Coronary artery (tissue), 2 donors: ENCODE measurements around the gene STH.
A peak's percentile ranks its signal among the peaks of the same experiment; 100 is the strongest.

Source experiments
- DNase-seq: peaks from one replicate; pipeline ENCODE4 v3.0.0-alpha.2; 2017; ENCODE audit warnings: low spot score
- H3K27ac ChIP-seq, 2 donors: fragments of 200-600 bp; sonication (generic); one replicate each; pipeline ENCODE4 v1.5.1; 2016 to 2019
- H3K4me3 ChIP-seq: fragments of 200-600 bp; sonication (generic); 2 replicates; pipeline ENCODE4 v1.5.1; 2016; ENCODE audit warnings: mild to moderate bottlenecking, moderate library complexity
- TF ChIP-seq, protein P1 (sequence below): fragments of 200-600 bp; sonication (generic); IDR thresholded peaks from one replicate; pipeline ENCODE4 v1.5.1; 2019; ENCODE audit warnings: antibody characterized with exemption

STH gene

DNA sequence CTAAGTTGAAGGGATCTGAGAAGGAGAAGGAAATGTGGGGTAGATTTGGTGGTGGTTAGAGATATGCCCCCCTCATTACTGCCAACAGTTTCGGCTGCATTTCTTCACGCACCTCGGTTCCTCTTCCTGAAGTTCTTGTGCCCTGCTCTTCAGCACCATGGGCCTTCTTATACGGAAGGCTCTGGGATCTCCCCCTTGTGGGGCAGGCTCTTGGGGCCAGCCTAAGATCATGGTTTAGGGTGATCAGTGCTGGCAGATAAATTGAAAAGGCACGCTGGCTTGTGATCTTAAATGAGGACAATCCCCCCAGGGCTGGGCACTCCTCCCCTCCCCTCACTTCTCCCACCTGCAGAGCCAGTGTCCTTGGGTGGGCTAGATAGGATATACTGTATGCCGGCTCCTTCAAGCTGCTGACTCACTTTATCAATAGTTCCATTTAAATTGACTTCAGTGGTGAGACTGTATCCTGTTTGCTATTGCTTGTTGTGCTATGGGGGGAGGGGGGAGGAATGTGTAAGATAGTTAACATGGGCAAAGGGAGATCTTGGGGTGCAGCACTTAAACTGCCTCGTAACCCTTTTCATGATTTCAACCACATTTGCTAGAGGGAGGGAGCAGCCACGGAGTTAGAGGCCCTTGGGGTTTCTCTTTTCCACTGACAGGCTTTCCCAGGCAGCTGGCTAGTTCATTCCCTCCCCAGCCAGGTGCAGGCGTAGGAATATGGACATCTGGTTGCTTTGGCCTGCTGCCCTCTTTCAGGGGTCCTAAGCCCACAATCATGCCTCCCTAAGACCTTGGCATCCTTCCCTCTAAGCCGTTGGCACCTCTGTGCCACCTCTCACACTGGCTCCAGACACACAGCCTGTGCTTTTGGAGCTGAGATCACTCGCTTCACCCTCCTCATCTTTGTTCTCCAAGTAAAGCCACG is 28.3 kb downstream of the STH start:
- TF ChIP-seq, protein P1, sequence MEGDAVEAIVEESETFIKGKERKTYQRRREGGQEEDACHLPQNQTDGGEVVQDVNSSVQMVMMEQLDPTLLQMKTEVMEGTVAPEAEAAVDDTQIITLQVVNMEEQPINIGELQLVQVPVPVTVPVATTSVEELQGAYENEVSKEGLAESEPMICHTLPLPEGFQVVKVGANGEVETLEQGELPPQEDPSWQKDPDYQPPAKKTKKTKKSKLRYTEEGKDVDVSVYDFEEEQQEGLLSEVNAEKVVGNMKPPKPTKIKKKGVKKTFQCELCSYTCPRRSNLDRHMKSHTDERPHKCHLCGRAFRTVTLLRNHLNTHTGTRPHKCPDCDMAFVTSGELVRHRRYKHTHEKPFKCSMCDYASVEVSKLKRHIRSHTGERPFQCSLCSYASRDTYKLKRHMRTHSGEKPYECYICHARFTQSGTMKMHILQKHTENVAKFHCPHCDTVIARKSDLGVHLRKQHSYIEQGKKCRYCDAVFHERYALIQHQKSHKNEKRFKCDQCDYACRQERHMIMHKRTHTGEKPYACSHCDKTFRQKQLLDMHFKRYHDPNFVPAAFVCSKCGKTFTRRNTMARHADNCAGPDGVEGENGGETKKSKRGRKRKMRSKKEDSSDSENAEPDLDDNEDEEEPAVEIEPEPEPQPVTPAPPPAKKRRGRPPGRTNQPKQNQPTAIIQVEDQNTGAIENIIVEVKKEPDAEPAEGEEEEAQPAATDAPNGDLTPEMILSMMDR: no peak
- peak overlapping the region in 1 of 2 donors; percentile 68 for H3K27ac ChIP-seq
- no peak overlapping the region for H3K4me3 ChIP-seq
- DNase-seq: no peak

DNA sequence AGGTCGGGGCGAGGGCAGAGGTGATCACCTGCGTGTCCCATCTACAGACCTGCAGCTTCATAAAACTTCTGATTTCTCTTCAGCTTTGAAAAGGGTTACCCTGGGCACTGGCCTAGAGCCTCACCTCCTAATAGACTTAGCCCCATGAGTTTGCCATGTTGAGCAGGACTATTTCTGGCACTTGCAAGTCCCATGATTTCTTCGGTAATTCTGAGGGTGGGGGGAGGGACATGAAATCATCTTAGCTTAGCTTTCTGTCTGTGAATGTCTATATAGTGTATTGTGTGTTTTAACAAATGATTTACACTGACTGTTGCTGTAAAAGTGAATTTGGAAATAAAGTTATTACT is 28.9 kb downstream of the STH start:
- DNase-seq: no peak
- TF ChIP-seq, protein P1: no peak
- peak overlapping the region in 1 of 2 donors; percentile 68 for H3K27ac ChIP-seq
- H3K4me3 ChIP-seq: no peak overlapping the region

DNA sequence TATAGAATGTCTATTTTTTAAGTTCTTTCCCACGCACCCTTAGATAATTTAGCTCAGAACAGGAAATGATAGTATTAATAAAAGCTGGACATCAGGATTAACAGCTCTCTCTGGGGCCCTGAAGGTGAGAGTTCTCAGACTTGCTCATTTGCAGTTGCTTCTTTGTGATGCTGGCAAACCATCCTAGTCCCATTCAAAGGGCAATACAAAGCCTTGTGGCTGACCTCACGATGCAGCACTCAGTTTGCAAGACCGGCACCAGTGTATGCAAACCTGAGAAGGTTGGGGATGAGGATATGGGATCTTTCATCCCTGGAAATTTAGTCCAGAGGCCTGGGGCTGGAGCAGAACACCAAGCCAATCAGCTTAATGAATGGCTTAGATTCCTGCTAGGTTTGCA is 29.3 kb downstream of the STH start:
- TF ChIP-seq, protein P1: no peak
- DNase-seq: no peak
- Histone ChIP-seq H3K27ac (no peak overlapping the region), H3K4me3 (no peak overlapping the region)

DNA sequence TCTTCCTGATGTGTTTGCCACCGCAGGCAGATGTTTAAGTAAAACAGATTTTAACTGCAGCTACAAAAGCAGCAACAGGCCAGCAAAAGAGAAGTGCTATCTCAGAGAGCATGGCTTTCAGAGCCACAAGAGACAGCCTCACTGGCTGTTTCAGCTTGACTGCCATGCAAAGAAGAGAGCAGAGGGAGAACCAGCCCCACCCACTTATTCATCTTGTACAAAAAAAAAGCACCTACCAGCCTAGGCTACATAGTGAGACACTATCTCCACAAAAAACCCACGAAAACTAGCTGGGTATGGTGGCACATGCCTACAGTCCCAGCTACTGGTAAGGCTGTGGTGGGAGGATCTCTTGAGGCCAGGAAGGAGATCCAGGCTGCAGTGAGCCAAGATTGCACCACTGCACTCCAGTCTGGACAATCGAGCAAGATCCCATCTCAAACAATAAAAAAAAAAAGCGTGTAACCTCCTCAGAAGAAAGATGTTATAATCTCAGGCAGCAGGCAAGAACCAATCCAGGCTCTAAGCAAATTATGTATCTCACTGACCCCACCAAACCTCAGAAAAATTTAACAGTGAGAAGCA is 30.0 kb downstream of the STH start:
- TF ChIP-seq, protein P1: no peak
- DNase-seq: no peak
- H3K27ac ChIP-seq: no peak overlapping the region
- H3K4me3 ChIP-seq: no peak overlapping the region

DNA sequence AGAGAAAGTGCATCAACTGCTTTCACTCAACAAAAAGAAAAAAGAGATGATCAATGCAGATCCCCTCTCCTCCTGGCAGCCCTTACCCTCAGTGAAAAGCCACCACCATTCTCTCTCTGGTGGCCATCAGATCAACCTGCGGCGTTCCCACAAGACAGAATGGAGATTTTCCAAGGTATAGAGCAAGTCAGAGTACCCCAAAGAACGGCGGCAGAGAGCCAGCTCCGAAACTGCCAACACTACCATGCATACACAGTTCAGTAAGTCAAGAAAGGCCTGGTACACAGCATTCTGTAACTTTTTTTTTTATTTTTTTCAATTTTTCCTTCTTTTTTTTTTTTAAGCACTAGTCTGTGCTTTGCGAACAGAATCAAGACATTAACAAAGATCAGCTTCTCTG is 30.6 kb downstream of the STH start:
- no peak for DNase-seq
- TF ChIP-seq, protein P1: no peak
- H3K4me3 ChIP-seq: no peak overlapping the region
- no peak overlapping the region for H3K27ac ChIP-seq

DNA sequence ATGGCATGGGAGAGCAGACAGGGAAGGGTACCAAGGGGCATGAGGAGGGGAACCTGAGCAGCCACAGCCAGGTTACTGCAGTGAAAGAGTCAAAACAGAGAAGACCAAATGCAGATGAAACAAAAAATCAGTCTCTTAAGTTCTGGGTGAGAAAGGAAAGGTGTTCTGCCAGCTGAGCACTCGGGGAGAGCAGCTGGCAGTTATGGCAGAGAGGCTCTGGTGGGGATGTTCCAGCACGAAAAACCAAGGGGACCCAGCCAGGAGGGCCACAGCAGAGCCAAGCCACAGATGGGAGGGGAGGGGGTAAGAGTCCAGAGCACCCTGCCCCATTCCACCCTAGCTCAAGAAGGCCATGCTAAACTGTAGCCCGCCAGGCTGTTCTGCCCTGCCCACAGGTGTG is 31.7 kb downstream of the STH start:
- TF ChIP-seq, protein P1: no peak
- DNase-seq: no peak
- H3K27ac ChIP-seq: no peak overlapping the region
- no peak overlapping the region for H3K4me3 ChIP-seq

DNA sequence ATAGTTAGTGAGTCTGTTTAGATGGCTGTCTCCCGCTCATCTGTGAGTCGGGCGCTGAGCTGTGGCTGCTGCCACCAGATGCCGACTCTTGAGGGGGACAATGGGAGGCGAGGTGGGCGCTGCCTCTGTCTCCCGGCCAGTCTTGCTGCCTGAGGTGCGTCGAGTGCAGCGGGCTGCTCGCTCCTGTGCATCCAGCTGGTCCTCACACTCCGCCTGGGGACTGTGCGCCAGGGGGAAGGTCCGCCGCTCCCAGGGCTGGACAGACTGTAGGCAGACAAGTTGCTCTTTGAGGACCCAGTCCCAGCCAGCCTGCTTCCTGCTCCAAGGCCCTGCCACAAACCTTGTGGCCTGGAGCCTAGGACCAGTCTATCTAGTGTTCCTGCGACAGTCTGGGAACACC is 32.4 kb downstream of the STH start:
- TF ChIP-seq, protein P1: no peak
- no peak for DNase-seq
- H3K4me3 ChIP-seq: no peak overlapping the region
- no peak overlapping the region for H3K27ac ChIP-seq
